Body of pancreas (tissue), 4 donors: ENCODE results near the gene CRYBA2.

Experiments used
- POLR2A ChIP-seq, 3 donors: fragments of 450-650 bp; IDR thresholded peaks; one replicate each; pipeline ENCODE4 v1.6.1; 2016; ENCODE audit warnings: antibody characterized with exemption in 3 of 3, mild to moderate bottlenecking in 2 of 3
- TF ChIP-seq, protein P1 (sequence below), 7 experiments: fragments of 450-650 bp in 4 of 7; fragments of 200-600 bp in 3 of 7; sonication (generic) in 3 of 7; IDR thresholded peaks; one replicate each; pipeline ENCODE4 v1.5.1; 2016 to 2019; ENCODE audit warnings: antibody characterized with exemption in 7 of 7

DNA sequence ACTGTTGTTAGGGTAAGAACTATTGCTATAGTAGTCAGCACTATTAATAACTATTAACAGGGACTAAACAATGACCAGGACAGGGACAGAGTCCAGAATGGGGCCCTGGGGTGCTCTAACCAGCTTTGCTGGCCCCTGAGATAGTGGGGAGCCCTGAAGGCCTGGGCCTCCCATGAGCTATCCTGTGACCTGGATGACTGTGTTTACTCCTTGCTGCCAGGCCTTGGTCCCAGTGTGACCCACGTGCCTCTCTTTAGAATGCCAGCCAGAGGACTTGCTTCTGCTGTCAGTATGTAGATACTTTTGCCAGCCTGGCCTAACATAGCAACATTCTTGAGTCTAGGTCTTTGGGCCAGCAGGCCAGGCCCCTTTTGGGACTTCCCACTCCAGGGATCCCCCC is 22.3 kb downstream of the CRYBA2 start:
- TF ChIP-seq, protein P1, sequence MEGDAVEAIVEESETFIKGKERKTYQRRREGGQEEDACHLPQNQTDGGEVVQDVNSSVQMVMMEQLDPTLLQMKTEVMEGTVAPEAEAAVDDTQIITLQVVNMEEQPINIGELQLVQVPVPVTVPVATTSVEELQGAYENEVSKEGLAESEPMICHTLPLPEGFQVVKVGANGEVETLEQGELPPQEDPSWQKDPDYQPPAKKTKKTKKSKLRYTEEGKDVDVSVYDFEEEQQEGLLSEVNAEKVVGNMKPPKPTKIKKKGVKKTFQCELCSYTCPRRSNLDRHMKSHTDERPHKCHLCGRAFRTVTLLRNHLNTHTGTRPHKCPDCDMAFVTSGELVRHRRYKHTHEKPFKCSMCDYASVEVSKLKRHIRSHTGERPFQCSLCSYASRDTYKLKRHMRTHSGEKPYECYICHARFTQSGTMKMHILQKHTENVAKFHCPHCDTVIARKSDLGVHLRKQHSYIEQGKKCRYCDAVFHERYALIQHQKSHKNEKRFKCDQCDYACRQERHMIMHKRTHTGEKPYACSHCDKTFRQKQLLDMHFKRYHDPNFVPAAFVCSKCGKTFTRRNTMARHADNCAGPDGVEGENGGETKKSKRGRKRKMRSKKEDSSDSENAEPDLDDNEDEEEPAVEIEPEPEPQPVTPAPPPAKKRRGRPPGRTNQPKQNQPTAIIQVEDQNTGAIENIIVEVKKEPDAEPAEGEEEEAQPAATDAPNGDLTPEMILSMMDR (IDR thresholded peaks at IDR 0.05): no peak
- TF ChIP-seq POLR2A (IDR thresholded peaks at IDR 0.05): no peak
